BLaER1 treated with 17β-estradiol and CSF1 and Interleukin-3, amounts not matched to agents 10 nM and 100 nM (cell line): ENCODE results near the gene MAP1LC3B.

Source experiments
- H3K27ac ChIP-seq, 11 experiments: shearing (Covaris generic); formaldehyde crosslinking; 2 replicates each; pipeline ENCODE4 v1.8.1; 2022
- H3K27me3 ChIP-seq, 11 experiments: shearing (Covaris generic); formaldehyde crosslinking; 2 replicates each; pipeline ENCODE4 v1.8.1; 2022
- H3K36me3 ChIP-seq, 11 experiments: shearing (Covaris generic); formaldehyde crosslinking; 2 replicates each; pipeline ENCODE4 v1.8.1; 2022
- H3K4me1 ChIP-seq, 10 experiments: shearing (Covaris generic); formaldehyde crosslinking; 2 replicates each; pipeline ENCODE4 v1.8.1; 2022
- H3K4me2 ChIP-seq, 11 experiments: shearing (Covaris generic); formaldehyde crosslinking; 2 replicates each; pipeline ENCODE4 v1.8.1; 2022
- H3K4me3 ChIP-seq, 10 experiments: shearing (Covaris generic); formaldehyde crosslinking; 2 replicates each; pipeline ENCODE4 v1.8.1; 2022
- H3K9ac ChIP-seq, 11 experiments: shearing (Covaris generic); formaldehyde crosslinking; 2 replicates each; pipeline ENCODE4 v1.8.1; 2022
- H3K9me3 ChIP-seq, 11 experiments: shearing (Covaris generic); formaldehyde crosslinking; replicated peaks in 1 of 11; 2 replicates each; pipeline ENCODE4 v1.8.1; 2022
- H4K20me1 ChIP-seq, 11 experiments: shearing (Covaris generic); formaldehyde crosslinking; 2 replicates each; pipeline ENCODE4 v1.8.1; 2022
- Cebpa-rat ChIP-seq, 11 experiments: shearing (Covaris generic); IDR thresholded peaks; 2 replicates each; pipeline ENCODE4 v1.8.1; 2022

MAP1LC3B gene

DNA sequence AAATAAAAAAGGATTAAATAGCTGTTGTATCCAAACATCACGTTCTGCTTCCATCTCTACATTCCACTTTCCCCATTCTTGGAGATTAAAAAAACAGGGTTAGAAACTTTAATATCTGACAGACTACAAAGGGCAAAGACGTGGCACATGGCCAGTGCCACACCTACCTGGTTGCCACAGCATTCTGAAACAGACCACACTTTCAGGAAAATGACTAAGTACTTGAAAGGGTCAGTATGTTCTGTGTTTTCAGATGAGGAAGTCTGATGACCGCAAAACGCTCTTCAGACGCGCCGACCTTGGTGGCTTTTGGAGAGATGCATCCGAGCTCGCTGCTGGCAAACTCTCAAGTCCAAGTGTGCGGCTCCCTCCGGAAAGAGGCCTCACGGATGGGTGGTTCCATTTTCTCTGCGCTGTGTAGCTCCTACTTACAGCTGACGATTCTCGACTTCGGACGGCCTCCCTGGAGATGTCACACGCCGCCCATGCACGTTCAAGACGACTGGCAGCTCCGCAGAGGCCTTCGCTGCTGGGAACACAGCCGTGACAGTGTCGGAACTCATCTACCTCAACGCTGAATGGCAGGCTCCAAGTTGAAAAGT, 15.5 kb downstream of the MAP1LC3B start:
- Histone ChIP-seq H4K20me1 (peaks cover 13 to 66% (median 29%) of the 10 kb centered on the region in 11 experiments; a peak in 19 of 22 replicates), H3K4me2 (no peak overlapping the region), H3K27ac (no peak overlapping the region)

DNA sequence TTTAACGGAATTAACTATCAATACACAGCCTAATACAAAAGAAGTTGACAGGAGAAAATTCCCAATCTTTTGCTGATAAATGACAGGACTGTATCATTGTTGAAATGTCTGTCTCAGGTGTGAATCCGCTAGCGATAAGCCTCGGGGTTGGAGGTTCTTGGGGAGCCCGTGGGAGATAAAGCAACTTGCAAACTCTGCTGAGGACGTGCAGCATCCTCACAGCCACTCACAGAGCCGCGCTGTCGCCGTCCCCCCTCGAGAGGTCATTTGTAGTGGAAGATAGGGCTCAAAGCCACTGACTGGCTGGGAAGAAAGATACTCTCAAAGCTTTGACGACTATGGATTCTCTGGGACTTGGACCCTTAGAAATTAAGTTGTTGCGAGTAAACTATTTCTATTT, 17.0 kb downstream of the MAP1LC3B start:
- no peaks in the 10 kb centered on the region for H3K27me3 ChIP-seq
- H3K4me2 ChIP-seq = no peak overlapping the region
- H3K4me3 ChIP-seq = no peak overlapping the region
- TF ChIP-seq Cebpa-rat (IDR thresholded peaks at IDR 0.05) = no peak
- no peak overlapping the region for H3K27ac ChIP-seq
- no peak overlapping the region for H3K9ac ChIP-seq
- H3K36me3 ChIP-seq = peaks cover 42 to 100% (median 92%) of the 10 kb centered on the region in 11 experiments
- H3K9me3 ChIP-seq = no peaks in the 10 kb centered on the region
- H3K4me1 ChIP-seq = no peaks in the 10 kb centered on the region
- peaks cover 9 to 60% (median 36%) of the 10 kb centered on the region in 11 experiments; a peak in 19 of 22 replicates for H4K20me1 ChIP-seq

More for the DNA sequence above, 15.5 kb downstream of the MAP1LC3B start:
- Histone ChIP-seq H3K27me3 (no peaks in the 10 kb centered on the region), H3K36me3 (peaks cover 47 to 100% (median 90%) of the 10 kb centered on the region in 11 experiments), H3K9me3 (no peaks in the 10 kb centered on the region), H3K4me3 (no peak overlapping the region), H3K4me1 (no peaks in the 10 kb centered on the region), H3K9ac (no peak overlapping the region)
- TF ChIP-seq Cebpa-rat (IDR thresholded peaks at IDR 0.05) = no peak

DNA sequence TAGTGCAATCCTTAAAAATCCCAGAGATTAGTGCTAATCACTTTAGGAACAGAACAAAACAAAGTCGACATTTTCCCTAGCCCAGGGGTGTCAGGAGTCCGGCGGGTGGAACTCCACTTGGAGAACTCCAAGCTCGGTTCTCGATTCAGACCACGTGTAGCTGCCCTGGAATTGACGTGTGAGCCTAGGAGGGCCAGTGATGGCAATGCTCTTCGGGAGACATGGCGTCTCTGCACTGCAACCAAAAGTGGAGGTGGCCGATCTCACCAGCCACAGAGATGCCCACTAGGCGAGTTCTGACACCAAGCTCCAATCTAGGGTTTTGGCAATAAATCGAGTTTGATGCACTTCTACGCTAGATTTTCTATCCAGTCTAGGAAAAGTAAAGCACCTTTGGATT, 17.6 kb downstream of the MAP1LC3B start:
- H3K4me2 ChIP-seq = no peak overlapping the region
- peaks cover 3 to 54% (median 30%) of the 10 kb centered on the region in 11 experiments; a peak in 19 of 22 replicates for H4K20me1 ChIP-seq
- no peak for TF ChIP-seq Cebpa-rat (IDR thresholded peaks at IDR 0.05)
- no peak overlapping the region for H3K27ac ChIP-seq
- peaks cover 36 to 100% (median 92%) of the 10 kb centered on the region in 11 experiments for H3K36me3 ChIP-seq
- no peaks in the 10 kb centered on the region for H3K4me1 ChIP-seq
- H3K4me3 ChIP-seq = no peak overlapping the region
- H3K9ac ChIP-seq = no peak overlapping the region
- H3K27me3 ChIP-seq = no peaks in the 10 kb centered on the region
- no peaks in the 10 kb centered on the region for H3K9me3 ChIP-seq

DNA sequence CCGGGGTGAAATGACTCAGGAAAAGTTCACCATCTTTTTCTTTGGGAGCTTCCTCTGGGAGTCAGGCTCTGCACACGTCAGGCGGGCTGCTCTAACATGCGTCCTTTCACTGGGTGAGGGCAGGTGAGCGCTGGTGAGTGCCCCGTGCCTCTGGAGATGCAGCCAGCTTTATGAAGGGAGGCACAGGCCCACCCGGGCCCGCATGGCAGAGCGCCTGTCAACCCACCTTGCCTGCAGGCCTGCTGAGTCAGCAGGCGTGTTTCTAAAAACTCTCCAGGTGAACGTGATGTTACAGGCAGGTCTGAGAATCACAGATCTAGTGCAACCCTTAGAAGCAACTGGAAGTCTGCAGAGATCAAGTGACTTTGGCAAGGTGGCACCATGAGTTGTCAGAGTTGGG, 18.4 kb downstream of the MAP1LC3B start:
- Histone ChIP-seq H3K27ac (no peak overlapping the region), H3K9ac (no peak overlapping the region), H3K4me3 (no peak overlapping the region), H3K36me3 (peaks cover 28 to 100% (median 92%) of the 10 kb centered on the region in 11 experiments), H3K4me2 (no peak overlapping the region), H3K4me1 (no peaks in the 10 kb centered on the region), H3K9me3 (no peaks in the 10 kb centered on the region), H3K27me3 (no peaks in the 10 kb centered on the region), H4K20me1 (peaks cover 0 to 46% (median 22%) of the 10 kb centered on the region in 11 experiments; a peak in 15 of 22 replicates)
- TF ChIP-seq Cebpa-rat (IDR thresholded peaks at IDR 0.05) = no peak

DNA sequence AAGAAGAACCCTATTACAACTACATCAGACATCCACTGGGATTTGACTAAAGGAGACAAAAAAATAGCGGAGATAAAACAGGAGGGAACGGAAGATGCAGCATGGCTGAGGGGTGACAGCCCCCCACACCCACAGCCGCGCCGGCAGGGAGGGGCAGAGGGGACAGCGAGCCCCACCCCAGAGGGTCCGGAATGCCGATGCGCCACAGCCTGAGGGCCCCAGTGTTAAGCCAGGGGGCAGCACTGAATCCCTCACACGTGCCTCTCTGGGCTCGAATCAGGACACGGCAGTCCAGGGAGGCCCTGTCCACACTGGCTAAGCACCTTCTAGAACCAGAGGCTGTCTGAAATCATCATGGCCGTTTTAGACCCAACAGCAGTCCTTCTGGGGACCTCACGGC, 18.8 kb downstream of the MAP1LC3B start:
- Histone ChIP-seq H3K9me3 (no peaks in the 10 kb centered on the region), H4K20me1 (peaks cover 0 to 44% (median 22%) of the 10 kb centered on the region in 11 experiments; a peak in 14 of 22 replicates), H3K27ac (no peak overlapping the region), H3K36me3 (peaks cover 24 to 100% (median 89%) of the 10 kb centered on the region in 11 experiments), H3K4me1 (no peaks in the 10 kb centered on the region), H3K4me2 (no peak overlapping the region), H3K27me3 (no peaks in the 10 kb centered on the region), H3K4me3 (no peak overlapping the region), H3K9ac (no peak overlapping the region)
- TF ChIP-seq Cebpa-rat (IDR thresholded peaks at IDR 0.05) = no peak

DNA sequence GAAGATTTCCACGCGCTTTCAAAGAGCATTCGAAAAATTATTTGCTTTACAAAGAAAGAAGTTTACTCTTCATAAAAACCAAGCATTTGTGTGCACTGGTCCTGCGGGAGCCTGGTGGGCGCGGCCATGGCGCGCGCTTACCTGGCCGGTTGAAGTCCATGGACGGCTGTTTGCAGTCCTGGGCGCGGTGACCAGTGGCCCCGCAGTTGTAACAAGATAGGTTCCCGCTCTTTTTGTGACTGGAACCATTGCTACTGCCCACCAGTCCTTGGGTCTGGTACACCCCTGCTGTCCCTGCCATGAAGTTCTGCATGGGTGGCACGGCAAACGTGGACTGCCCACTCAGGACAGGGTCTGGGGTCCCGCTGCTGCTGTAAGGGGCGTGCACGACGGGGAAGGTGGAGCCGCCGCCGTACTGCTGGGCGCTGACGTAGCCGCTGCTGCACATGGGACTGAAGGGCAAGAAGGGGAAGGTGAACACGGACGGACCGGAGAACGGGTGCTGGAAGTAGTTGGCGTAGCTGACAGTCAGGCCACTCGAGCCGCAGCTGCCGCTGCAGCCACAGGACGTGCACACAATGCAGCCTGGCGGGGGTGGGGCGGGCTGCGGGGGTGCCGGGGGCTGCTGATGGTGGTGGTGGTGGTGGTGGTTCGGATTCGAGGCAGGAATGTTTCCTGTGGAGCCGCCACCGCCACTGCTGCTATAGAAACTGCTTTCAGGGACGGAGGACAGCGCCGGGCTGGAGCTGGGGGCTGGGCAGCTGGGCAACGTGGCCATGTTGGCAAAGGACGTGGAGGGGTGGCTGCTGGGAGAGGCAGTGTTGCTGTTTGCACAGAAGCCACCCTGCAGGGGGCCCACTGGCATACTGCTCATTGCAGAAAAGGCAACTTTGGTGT, 19.5 kb downstream of the MAP1LC3B start:
- Histone ChIP-seq H3K4me1 (no peaks in the 10 kb centered on the region), H3K4me3 (no peak overlapping the region), H3K4me2 (no peak overlapping the region), H3K27me3 (no peaks in the 10 kb centered on the region), H4K20me1 (peaks cover 0 to 41% (median 18%) of the 10 kb centered on the region in 11 experiments; a peak in 14 of 22 replicates), H3K36me3 (peaks cover 19 to 100% (median 88%) of the 10 kb centered on the region in 11 experiments), H3K9me3 (no peaks in the 10 kb centered on the region), H3K27ac (no peak overlapping the region), H3K9ac (no peak overlapping the region)
- TF ChIP-seq Cebpa-rat (IDR thresholded peaks at IDR 0.05) = no peak

DNA sequence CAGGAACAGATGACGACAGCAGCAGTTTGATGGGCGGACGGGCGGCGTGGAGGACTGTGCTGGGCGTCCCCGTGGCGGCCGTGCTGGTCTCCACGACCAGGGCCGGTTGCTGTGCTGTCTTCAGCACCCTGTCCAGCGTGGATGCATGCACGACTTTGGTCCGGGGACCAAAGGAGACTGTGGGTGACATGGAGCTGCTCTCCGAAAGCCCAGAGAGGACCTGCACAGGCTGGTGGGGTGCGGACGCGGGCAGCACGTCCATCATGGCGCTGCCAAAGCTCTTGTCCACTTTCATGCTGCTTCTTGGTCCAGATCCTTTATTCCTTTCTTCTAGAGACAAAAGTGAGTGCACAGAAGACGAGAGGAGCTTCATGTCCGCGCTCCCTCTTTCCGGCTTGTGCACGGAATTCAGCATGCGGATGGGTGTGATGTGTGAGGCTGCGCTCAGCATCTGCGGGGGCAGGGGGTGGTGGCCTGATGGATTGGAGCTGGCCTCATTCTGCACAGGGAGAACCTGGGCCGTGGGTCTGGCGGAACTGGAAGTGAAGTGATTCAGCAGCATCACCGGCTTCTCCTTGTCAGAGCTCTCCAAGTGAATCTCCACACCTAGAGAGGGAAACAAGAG, 20.3 kb downstream of the MAP1LC3B start:
- Histone ChIP-seq H3K4me1 (no peaks in the 10 kb centered on the region), H3K9me3 (no peaks in the 10 kb centered on the region), H3K4me3 (no peak overlapping the region), H3K36me3 (peaks cover 24 to 98% (median 87%) of the 10 kb centered on the region in 11 experiments), H3K4me2 (no peak overlapping the region), H4K20me1 (peaks cover 0 to 41% (median 19%) of the 10 kb centered on the region in 11 experiments; a peak in 13 of 22 replicates), H3K9ac (no peak overlapping the region), H3K27ac (no peak overlapping the region), H3K27me3 (no peaks in the 10 kb centered on the region)
- TF ChIP-seq Cebpa-rat (IDR thresholded peaks at IDR 0.05) = no peak

DNA sequence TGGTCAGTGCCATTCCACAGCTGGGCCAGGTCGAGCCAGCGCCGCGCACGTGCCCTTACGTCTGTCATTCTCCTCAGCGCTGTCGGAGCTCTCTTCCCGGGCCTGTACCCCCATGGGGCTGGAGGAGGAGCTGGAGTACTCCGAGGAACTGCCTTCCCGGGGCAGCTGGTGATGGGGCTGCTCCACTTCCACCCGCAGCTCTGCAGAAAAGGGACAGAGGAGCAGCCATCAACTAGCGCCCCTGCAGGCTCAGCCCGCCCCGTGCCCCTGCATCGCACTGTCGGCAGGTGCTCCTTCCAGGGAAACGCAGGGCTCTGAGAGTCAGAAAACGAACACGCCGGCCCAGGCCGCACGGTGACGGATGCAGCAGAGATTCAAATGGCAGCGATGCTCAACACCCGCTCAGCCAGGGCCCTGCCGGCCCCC, 20.9 kb downstream of the MAP1LC3B start:
- no peak for TF ChIP-seq Cebpa-rat (IDR thresholded peaks at IDR 0.05)
- peaks cover 0 to 40% (median 19%) of the 10 kb centered on the region in 11 experiments; a peak in 12 of 22 replicates for H4K20me1 ChIP-seq
- no peak overlapping the region for H3K4me3 ChIP-seq
- H3K36me3 ChIP-seq = peaks cover 24 to 98% (median 87%) of the 10 kb centered on the region in 11 experiments
- no peaks in the 10 kb centered on the region for H3K9me3 ChIP-seq
- H3K27ac ChIP-seq = no peak overlapping the region
- no peaks in the 10 kb centered on the region for H3K4me1 ChIP-seq
- no peak overlapping the region for H3K4me2 ChIP-seq
- H3K27me3 ChIP-seq = no peaks in the 10 kb centered on the region
- no peak overlapping the region for H3K9ac ChIP-seq

DNA sequence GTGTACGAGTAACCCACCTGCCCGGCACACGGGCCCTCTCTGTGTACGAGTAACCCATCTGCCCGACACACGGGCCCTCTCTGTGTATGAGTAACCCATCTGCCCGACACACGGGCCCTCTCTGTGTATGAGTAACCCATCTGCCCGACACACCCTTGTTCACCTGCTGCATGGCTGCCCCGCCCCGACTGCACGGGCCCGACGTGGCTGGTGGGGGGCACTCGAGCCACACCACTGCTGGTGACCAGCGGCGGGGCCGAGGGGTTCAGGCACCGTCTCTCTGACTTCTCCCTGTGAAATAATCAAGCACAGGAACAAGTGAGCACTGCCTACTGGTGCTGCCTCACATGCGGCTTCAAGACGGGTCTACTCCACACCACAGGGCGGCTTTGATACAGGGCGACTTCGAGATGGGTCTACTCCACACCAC, 22.1 kb downstream of the MAP1LC3B start:
- Histone ChIP-seq H3K9ac (no peak overlapping the region), H3K9me3 (no peaks in the 10 kb centered on the region), H3K27me3 (no peaks in the 10 kb centered on the region), H4K20me1 (peaks cover 0 to 42% (median 19%) of the 10 kb centered on the region in 11 experiments; a peak in 12 of 22 replicates), H3K27ac (no peak overlapping the region), H3K4me1 (no peaks in the 10 kb centered on the region), H3K36me3 (peaks cover 24 to 93% (median 81%) of the 10 kb centered on the region in 11 experiments), H3K4me2 (no peak overlapping the region), H3K4me3 (no peak overlapping the region)
- TF ChIP-seq Cebpa-rat (IDR thresholded peaks at IDR 0.05) = no peak
